Upper lobe of left lung (tissue), 6 donors: ENCODE measurements around the gene LRG1. TPM values are rescaled to one million over a fixed set of nuclear protein-coding genes. Genes with fewer than 3 reads are reported as not detected.

ENCODE experiments used
- ATAC-seq, 2 donors: fragments of 200-7000 bp; cut with Tn5 transposase; one replicate each; pipeline ENCODE4 v1.9.1; 2022; ENCODE audit warnings: mild to moderate bottlenecking in 2 of 2, moderate library complexity in 2 of 2; ENCODE audit not compliant: low FRiP score in 2 of 2
- DNase-seq, 2 donors: peaks; one replicate each; pipeline ENCODE4 v3.0.0-alpha.2; 2019 to 2020
- H3K27ac ChIP-seq, 4 donors: fragments of 200-600 bp; sonication (generic); one replicate each; pipeline ENCODE4 v1.5.1; 2016 to 2019
- H3K27me3 ChIP-seq, 4 donors: fragments of 200-600 bp; sonication (generic); one replicate each; pipeline ENCODE4 v1.5.1; 2017 to 2019
- H3K36me3 ChIP-seq, 4 donors: fragments of 200-600 bp; sonication (generic); one replicate each; pipeline ENCODE4 v1.5.1; 2016 to 2019
- H3K4me1 ChIP-seq, 4 donors: fragments of 200-600 bp; sonication (generic); one replicate each; pipeline ENCODE4 v1.5.1; 2018 to 2019
- H3K4me3 ChIP-seq, 4 donors: fragments of 200-600 bp; sonication (generic); one replicate each; pipeline ENCODE4 v1.5.1; 2017 to 2019; ENCODE audit warnings: mild to moderate bottlenecking in 2 of 4, moderate library complexity in 1 of 4
- H3K9me3 ChIP-seq, 4 donors: fragments of 200-600 bp; sonication (generic); one replicate each; pipeline ENCODE4 v1.5.1; 2018 to 2019
- EP300 ChIP-seq, 4 donors: sonication (generic); formaldehyde crosslinking; IDR thresholded peaks; one replicate each; pipeline ENCODE4 v1.5.1; 2017; ENCODE audit warnings: antibody characterized with exemption in 4 of 4, control low read depth in 2 of 4
- POLR2A ChIP-seq, 4 donors: fragments of 450-650 bp; IDR thresholded peaks; one replicate each; pipeline ENCODE4 v1.5.1; 2016 to 2017; ENCODE audit warnings: antibody characterized with exemption in 4 of 4, mild to moderate bottlenecking in 2 of 4
- POLR2AphosphoS5 ChIP-seq, 2 donors: sonication (generic); formaldehyde crosslinking; IDR thresholded peaks; one replicate each; pipeline ENCODE4 v1.5.1; 2017; ENCODE audit warnings: antibody characterized with exemption in 2 of 2
- WGBS, 2 donors: methylation state at CpG; one replicate each; pipeline ENCODE4 v1.1.5; 2017 to 2018; 5-methylcytosine and 5-hydroxymethylcytosine counted together
- total RNA-seq, 6 donors: library from RNA; depleted of rRNA in 4 of 6; stranded (reverse); fragments of >200 nt in 4 of 6; gene quantifications; one replicate each; pipeline versions ENCODE4 v1.1.0 to v1.2.1, GENCODE V29; 2016 to 2021
- TF ChIP-seq, protein P1 (sequence below), 6 experiments: fragments of 450-650 bp in 4 of 6; fragments of 200-600 bp in 2 of 6; sonication (generic) in 2 of 6; IDR thresholded peaks; one replicate each; pipeline ENCODE4 v1.5.1; 2016 to 2019; ENCODE audit warnings: antibody characterized with exemption in 6 of 6
- donor health status: DM: no; HTN: no; CAD: no; lungs with moderate emphysema.
- donor health status: DM: no; HTN: yes; CAD: no; lungs with severe emphysema.

Gene LRG1
- total RNA-seq, 6 donors from 2014 or later, result 7.3 to 19.9 (median 12.2) TPM

DNA sequence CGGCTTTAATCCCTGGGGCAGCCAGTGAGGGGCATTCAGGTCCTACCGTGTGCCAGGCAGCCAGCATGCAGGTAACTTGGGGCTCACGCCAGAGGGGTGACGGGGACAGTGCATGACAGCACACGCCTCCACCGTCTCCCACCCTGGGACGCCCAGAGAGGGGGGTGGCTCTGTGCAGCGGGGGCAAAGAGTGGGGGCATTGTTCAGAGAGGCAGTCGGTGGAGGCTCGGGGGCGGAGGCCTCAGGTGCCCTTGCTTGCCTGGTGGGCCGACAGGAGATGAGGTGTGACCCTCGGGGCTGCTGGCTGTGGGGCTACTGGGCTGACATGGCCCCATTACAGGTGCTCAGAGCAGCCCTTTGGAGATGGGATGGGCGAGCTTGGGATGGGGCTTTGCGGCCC, 40.0 kb downstream of the LRG1 start:
- TF ChIP-seq POLR2AphosphoS5 (IDR thresholded peaks at IDR 0.05), result no peak
- no peak for TF ChIP-seq EP300 (IDR thresholded peaks at IDR 0.05)
- TF ChIP-seq POLR2A (IDR thresholded peaks at IDR 0.05), result no peak
- TF ChIP-seq, protein P1, sequence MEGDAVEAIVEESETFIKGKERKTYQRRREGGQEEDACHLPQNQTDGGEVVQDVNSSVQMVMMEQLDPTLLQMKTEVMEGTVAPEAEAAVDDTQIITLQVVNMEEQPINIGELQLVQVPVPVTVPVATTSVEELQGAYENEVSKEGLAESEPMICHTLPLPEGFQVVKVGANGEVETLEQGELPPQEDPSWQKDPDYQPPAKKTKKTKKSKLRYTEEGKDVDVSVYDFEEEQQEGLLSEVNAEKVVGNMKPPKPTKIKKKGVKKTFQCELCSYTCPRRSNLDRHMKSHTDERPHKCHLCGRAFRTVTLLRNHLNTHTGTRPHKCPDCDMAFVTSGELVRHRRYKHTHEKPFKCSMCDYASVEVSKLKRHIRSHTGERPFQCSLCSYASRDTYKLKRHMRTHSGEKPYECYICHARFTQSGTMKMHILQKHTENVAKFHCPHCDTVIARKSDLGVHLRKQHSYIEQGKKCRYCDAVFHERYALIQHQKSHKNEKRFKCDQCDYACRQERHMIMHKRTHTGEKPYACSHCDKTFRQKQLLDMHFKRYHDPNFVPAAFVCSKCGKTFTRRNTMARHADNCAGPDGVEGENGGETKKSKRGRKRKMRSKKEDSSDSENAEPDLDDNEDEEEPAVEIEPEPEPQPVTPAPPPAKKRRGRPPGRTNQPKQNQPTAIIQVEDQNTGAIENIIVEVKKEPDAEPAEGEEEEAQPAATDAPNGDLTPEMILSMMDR (IDR thresholded peaks at IDR 0.05), result no peak
- Histone ChIP-seq H3K27ac (no peak overlapping the region), H3K27me3 (no peaks in the 10 kb centered on the region), H3K36me3 (peaks cover 14 to 99% (median 77%) of the 10 kb centered on the region in 4 donors), H3K4me1 (no peaks in the 10 kb centered on the region), H3K9me3 (no peaks in the 10 kb centered on the region), H3K4me3 (no peak overlapping the region)
- WGBS, 2 donors, result 90 to 93% methylated on average over 11 to 15 of the region's 15 CpGs
- ATAC-seq (no peak), DNase-seq (peak in 1 of 2 donors; percentile 62)

DNA sequence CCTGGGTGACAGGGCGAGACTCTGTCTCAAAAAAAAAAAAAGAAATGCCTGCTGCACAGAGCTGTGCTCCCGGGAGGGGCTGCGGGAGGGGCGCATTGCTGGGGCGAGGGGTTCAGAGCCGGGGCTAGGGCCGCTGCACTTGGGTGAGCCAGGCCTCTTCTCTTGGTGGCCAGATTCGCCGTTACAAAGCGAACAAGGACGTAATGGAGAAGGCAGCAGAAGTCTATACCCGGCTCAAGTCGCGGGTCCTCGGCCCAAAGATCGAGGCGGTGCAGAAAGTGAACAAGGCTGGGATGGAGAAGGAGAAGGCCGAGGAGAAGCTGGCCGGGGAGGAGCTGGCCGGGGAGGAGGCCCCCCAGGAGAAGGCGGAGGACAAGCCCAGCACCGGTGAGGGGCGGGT, 40.5 kb downstream of the LRG1 start:
- DNase-seq, result peak in 1 of 2 donors; percentile 56
- Histone ChIP-seq H3K4me3 (no peak overlapping the region), H3K27me3 (no peaks in the 10 kb centered on the region), H3K9me3 (no peaks in the 10 kb centered on the region), H3K4me1 (no peaks in the 10 kb centered on the region), H3K27ac (no peak overlapping the region), H3K36me3 (peaks cover 20 to 99% (median 80%) of the 10 kb centered on the region in 4 donors)
- TF ChIP-seq, protein P1 (IDR thresholded peaks at IDR 0.05), result no peak
- no peak for TF ChIP-seq POLR2AphosphoS5 (IDR thresholded peaks at IDR 0.05)
- TF ChIP-seq POLR2A (IDR thresholded peaks at IDR 0.05), result no peak
- no peak for TF ChIP-seq EP300 (IDR thresholded peaks at IDR 0.05)
- WGBS, 2 donors, result 95 to 96% methylated on average over 22 to 23 of the region's 23 CpGs
- no peak for ATAC-seq

DNA sequence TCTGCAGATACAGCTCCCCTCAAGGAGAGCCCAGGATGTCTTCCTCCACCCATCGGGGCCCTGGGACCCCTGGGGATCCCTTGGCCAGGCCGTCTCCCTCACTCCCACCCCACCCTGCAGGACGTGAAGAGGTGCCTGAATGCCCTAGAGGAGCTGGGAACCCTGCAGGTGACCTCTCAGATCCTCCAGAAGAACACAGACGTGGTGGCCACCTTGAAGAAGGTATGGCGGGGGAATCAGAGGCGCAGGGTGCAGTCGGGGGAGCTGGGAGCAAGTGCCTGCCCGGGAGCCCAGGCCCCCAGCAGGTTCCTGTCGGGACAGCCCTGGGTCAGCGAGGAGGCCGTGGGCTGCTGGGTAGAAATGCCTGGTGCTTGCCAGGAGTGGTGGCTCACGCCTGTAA, 41.1 kb downstream of the LRG1 start:
- no peak for ATAC-seq
- Histone ChIP-seq H3K27me3 (no peaks in the 10 kb centered on the region), H3K4me3 (no peak overlapping the region), H3K9me3 (no peaks in the 10 kb centered on the region), H3K27ac (no peak overlapping the region), H3K36me3 (peaks cover 26 to 99% (median 84%) of the 10 kb centered on the region in 4 donors), H3K4me1 (no peaks in the 10 kb centered on the region)
- 91 to 95% methylated on average over 9 to 11 of the region's 12 CpGs for WGBS, 2 donors
- DNase-seq, result no peak
- TF ChIP-seq, protein P1 (IDR thresholded peaks at IDR 0.05), result no peak
- TF ChIP-seq POLR2A (IDR thresholded peaks at IDR 0.05) (no peak), EP300 (IDR thresholded peaks at IDR 0.05) (no peak), POLR2AphosphoS5 (IDR thresholded peaks at IDR 0.05) (no peak)

DNA sequence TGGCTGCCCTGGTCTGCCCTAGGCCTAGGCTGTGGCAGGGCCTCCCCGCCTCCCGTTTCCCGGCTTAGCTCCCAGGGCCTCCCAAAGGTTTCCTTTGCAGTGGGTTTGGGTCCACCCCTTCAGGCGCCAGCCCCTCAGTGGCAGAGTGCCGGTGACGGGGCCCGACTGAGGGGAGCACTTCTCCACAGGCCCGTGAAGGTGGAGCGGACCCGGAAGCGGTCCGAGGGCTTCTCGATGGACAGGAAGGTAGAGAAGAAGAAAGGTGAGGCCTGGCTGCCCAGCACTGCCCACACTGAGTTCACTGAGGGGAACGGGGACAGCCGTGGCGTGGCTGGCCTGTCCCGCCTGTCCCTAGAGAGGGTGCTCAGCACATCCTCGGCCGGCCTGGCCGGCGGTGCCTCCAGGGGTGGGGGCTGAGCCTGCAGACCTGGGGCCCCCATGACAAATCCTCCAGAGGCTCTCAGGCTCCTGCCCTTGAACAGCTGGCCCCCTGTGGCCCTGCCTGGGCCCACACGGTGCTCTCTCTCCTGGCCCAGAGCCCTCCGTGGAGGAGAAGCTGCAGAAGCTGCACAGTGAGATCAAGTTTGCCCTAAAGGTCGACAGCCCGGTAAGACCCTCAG, 42.0 kb downstream of the LRG1 start:
- WGBS, 2 donors, result 96 to 97% methylated on average over 10 to 21 of the region's 25 CpGs
- no peak for ATAC-seq
- Histone ChIP-seq H3K27ac (no peak overlapping the region), H3K4me3 (no peak overlapping the region), H3K36me3 (peaks cover 30 to 97% (median 83%) of the 10 kb centered on the region in 4 donors), H3K27me3 (no peaks in the 10 kb centered on the region), H3K9me3 (no peaks in the 10 kb centered on the region), H3K4me1 (no peaks in the 10 kb centered on the region)
- TF ChIP-seq POLR2A (IDR thresholded peaks at IDR 0.05), result no peak
- TF ChIP-seq, protein P1 (IDR thresholded peaks at IDR 0.05), result no peak
- no peak for TF ChIP-seq POLR2AphosphoS5 (IDR thresholded peaks at IDR 0.05)
- TF ChIP-seq EP300 (IDR thresholded peaks at IDR 0.05), result no peak
- peak in 1 of 2 donors; percentile 69 for DNase-seq

DNA sequence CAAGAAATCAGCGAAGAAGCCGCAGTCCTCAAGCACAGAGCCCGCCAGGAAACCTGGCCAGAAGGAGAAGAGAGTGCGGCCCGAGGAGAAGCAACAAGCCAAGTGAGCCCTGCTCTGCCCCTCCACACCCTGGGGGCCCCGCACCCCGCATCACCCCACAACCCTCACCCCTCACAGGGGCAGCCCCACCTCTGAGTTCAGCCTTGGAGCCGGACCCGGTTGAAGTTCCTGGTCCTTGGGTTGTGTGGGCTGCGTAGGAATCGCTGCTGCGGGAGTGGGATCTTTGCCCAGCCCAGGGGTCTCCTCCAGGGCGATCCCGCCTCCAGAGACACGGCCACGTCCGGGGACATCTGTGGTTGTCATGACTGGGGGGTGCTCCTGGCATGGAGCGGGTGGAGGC, 43.5 kb downstream of the LRG1 start:
- Histone ChIP-seq H3K9me3 (no peaks in the 10 kb centered on the region), H3K27me3 (no peaks in the 10 kb centered on the region), H3K27ac (no peak overlapping the region), H3K36me3 (peaks cover 33 to 93% (median 79%) of the 10 kb centered on the region in 4 donors), H3K4me3 (no peak overlapping the region), H3K4me1 (no peaks in the 10 kb centered on the region)
- ATAC-seq (no peak), DNase-seq (peak in 1 of 2 donors; percentile 54)
- TF ChIP-seq POLR2AphosphoS5 (IDR thresholded peaks at IDR 0.05) (no peak), EP300 (IDR thresholded peaks at IDR 0.05) (no peak), POLR2A (IDR thresholded peaks at IDR 0.05) (no peak)
- TF ChIP-seq, protein P1 (IDR thresholded peaks at IDR 0.05), result no peak
- 93 to 100% methylated on average over 8 to 18 of the region's 18 CpGs for WGBS, 2 donors
